ENCODE results near the gene SGPP1.
"Not testable (repeated sequence)": the region's sequence is repeated elsewhere in the genome, so short reads cannot be mapped to it uniquely, and the experiment has no call there.

Gene SGPP1

DNA sequence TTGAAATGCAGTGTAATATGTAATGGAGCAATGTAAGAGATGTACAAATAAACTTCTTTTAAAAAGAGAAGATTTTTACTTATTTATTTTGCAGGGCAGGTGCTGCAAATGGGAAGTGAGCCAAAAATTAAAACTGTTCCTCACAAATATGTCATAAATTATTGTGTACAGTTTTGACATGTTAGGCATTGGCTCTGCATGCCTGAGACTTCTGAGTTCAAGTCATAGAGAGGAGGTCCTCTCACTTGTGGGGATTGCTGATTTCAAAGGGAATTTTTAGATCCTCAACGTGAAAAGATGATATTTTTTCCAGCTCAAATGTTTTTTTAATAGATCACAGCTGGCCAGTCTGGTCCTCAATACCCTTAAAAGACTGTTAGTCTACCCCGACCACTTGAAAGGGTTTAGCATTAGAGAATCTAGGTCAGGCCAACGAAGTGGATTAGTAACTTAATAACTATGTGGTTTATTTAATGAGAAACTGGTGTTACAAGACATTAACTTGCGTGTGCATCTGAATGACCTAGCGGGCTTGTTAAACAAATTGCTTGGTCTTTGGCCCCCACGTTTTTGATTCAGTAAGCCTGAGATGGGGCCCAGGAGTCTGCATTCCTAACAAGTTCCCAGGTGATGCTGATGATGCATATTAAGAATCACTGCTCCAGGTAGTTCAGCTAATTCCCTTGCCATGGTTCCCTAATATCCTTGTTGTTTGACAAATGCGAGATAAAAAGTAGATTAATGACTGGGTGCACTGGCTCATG is 55.3 kb downstream of the SGPP1 start:
- DNase-seq = no peak

DNA sequence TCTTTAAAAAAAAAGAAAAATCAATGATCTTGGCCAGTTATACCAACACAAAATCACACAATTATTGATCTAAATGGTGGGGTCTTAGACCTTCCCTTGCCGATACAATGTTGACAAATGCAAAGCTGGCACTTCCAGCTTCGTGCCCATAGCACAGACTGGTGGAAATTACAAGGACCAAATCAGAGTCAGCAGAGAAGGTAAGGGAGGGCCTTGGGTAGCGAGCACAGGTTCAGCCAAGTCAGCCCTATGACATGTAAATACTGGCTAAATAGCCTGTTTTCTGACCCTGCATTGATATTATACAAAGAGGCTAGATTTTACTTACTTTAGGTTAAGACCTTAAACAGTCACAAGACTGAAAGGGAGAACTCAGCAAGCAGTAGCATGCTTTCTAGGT is 55.9 kb downstream of the SGPP1 start:
- no peak for DNase-seq

DNA sequence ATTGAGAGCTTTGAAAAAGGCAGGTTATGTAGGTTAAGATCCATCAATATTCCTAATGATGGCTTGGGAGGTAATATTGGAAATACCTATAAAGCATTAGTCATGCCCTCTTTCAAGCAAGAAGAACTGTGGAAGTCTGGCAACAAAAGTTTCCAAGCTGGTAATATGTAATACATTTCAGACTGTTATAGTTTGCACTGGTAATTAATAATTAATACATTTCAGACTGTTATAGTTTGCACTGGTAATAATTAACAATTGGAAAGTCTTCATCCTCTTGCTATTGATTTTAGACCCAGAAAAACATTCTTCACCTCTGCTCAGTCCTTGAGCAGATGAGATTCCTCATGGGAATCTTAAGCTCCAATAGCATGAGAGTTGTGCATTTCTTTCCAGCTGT is 57.2 kb downstream of the SGPP1 start:
- DNase-seq = no peak

DNA sequence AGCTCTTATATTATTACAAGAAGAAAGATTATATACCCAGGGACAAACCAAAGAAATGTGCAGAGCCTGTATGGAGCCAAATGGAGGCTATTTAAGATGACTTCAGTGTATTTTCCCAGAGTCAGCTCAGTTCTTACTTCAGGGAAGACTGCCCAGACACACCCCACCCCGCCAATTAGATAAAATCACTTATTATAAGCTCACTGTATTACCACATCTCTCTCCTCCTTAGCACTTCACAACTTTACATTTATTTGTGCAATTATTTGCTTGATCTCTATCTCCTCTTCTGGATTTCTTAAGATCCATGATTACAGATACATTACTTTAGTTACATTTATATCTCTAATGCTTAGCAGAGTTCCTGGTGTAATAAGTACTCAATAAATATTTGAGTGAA is 61.5 kb downstream of the SGPP1 start:
- no peak for DNase-seq

DNA sequence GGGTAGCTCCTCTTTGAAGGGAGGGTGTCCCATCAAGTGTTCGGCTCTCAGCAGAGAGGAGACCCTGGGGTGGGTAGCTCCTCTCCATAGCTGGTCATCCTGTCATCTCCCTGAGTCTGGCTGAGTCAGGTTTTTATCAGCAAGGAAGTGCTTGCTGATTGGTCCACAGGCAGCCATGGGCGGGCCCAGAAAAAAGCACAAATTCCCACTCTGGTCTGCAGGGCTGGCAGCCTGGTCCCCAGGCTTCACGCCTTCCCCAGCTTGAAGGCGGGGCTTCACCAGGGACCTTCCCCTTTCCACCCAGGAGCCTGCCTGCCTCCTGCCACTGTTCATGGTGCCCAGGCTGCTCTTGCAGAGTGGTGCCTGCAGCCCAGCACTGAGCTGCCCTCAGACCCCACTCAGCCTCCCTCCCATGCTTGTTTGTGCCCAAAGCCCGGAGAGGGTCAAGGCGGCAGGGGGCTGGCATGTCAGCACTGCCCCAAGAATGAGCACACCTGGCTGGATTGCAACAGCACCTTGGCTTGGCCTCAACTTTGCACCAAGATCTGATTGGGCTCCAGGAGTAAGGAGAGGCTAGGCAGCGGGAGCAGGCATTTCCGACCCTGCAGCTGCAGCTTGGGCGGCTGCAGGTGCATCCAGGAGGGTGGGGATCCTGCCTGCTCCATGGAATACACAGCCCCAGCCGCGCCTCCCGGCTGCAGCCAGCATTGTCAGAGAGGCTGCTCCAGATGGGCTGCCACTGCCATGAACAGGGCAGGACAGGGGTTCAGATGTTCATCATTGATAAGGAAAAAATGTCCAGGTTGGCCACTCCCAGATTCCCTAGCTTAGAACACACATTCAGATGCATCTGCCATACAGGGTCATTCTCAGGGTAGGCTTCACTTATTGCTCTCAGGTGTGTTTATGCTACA is 64.2 kb downstream of the SGPP1 start:
- no peak for DNase-seq

DNA sequence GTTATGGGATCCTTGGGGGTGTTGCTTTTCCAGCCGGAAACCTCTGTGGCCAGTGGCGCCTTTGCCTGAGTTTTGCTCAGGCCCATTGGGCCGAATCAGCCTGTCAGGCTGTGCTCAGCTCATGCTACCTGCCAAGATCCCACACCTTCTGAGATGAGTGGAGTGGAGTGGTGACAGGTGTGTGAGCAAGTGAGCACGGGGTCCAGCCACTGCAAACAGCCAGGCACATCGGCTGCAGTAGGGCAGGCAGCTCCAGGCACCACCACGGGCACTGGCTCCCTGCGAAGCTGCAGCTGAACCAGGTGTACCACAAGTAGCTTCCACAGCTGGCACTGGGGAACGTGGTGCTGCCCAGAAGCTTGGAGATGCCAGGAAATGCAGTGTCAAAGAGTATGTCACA is 65.1 kb downstream of the SGPP1 start:
- DNase-seq = no peak

DNA sequence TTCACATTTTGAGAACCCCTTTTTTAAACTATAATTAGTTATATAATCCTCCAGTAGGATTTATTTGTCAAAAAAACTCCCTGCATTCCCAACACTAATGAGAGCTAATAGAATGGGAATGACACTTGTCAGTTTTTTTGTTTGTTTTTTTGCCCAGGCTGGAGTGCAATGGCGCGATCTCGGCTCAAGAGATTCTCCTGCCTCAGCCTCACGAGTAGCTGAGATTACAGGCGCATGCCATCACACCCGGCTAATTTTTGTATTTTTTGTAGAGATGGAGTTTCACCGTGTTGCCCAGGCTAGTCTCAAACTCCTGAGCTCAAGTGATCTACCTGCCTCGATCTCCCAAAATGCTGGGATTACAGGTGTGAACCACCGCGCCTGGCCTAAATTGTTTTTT is 66.0 kb downstream of the SGPP1 start:
- not testable (repeated sequence) for DNase-seq

DNA sequence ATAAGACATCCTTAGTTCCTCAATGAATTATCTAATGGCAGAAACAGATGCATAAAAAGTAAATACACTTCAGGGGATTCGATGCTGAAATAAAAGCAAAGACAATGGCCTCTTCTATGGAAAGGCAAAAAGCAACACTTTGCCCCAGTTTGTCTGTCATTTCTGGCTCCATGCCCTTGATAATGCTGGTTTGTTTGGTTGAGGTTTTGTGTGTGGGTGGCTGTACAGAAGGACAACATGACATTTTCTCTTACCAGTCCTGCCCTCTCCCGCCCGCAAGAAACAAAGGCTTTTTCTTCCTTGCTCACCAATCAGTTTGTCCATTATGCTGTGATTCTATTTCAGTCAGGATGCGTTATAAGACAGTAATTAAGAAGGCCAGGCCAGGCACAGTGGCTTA is 68.1 kb downstream of the SGPP1 start:
- no peak for DNase-seq

DNA sequence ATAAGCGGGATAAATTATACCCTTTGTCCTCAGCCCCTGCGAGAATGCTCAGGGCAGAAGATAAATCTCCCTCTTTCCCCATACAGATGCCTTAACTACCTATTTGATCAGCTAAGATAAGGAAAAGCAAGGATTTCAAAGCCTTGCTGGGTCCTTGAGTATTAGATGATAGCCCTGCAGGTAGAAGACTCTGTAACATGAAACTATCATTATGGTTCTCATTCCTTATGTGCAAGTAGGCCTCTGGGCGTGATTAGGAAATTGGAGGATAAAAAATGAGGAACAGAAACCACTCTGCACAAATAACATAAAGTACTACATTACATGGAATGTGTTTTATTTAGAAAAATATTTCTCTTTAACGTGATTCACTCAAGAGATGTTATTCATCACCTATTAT is 71.7 kb downstream of the SGPP1 start:
- no peak for DNase-seq

DNA sequence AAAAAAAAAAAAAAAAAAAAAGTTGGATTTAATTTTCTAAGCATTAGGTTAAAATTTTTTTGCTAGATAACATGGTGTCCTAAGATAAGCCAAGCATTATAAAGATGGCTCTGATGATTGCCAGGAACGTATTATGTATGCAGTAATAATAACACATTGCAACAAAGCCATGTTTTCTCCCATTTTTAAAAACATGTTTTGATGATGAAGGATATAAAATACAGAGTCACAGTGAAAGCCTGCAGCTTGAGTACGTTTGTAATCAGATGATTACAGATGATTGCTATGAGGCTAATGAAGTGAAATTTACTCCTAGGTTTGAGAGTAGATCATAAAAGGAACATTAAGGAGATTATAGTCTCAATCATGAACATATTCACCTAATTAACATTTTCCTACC is 72.9 kb downstream of the SGPP1 start:
- DNase-seq = no peak

DNA sequence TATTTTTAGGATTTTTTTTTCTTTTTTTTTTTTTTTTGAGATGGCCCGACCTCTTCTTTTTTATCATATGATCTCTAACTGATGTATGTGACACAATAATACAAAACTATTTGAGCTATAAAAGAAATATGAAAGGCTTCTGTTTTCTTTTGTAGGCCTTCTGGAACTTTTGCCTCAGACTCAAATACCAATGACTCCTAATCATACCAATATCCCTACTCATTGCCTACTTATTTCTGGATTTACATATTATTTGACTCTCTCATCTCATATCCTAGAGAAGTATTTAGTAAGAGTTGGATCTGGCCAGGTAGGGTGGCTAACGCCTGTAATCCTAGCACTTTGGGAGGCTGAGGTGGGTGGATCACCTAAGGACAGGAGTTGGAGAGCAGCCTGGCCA is 73.5 kb downstream of the SGPP1 start:
- no peak for DNase-seq

DNA sequence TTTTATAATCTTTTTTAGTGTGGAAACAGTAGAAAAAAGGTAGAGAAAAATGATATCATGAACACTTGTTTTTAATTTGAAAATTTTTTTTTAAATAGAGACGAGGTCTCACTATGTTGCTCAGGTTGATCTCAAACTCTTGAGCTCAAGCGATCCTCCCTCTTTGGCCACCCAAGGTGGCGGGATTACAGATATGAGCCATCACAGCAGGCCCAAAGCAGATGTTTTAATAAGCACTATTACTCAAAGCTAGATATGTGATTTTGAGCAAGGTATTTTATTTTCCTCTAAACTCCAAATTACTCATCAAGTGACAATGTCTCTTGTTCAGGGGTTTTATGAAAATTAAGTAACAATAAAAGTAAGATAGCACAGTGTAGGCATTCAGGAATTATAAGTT is 75.5 kb downstream of the SGPP1 start:
- DNase-seq = no peak

DNA sequence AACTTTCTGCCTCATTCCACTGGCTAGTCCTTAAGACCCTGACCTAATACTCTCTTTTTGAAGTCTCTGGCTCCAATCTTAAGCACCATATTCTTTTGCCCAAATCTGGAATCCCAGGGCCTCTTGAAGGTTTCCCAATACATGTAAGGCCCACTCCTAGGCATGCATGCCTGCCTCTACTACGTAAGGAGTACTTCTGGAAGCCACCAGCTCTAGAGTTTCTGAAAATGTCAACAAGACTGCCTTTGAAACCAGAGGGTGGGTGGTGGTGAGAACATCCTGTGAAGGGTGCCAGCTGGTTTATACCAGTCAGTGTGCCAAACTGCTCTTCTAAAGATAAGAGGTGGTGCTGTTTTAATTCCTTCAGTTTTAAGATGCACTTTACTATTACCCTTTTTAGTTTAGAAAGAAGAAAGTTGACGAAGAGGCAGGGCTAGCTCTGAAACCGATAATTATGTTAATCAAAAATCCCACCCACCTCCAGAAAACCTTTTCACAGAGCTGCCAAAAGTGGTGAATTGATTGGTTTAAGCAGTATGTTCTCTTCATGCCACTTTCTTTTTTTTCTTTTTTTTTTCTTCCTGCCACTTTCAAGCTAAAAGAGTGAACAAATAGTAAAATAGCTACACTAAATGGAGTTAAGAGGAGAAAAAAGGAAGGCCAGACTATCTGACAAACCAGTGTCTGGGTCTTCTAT is 77.5 kb downstream of the SGPP1 start:
- DNase-seq = no peak

DNA sequence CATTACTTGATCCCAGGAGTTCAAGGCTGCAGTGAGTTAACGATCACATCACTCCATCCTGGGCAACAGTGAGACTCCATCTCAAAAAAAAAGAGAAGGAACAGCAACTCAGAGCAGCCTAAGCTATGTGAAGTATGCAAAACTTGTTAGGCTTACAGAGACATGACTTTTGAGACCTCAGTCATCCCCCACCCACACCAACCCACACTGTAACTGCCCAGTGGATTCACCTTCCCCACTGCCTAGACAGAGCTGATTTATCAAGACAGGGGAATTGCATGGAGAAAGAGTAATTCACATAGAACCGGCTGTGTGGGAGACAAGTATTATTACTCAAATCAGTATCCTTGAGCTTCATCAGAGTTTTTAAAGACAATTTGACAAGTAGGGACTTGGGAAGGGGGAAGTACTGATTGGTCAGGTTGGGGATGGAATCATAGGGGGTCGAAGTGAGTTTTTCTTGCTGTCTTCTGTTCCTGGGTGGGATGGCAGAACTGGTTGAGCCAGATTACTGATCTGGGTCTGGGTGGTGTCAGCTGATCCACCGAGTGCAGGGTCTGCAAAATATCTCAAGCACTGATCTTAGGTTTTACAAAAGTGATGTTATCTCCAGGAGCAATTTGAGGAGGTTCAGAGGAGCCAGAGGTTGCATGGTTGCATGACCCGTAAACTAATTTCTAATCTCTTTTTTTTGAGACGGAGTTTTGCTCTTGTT is 80.0 kb downstream of the SGPP1 start:
- DNase-seq = no peak

DNA sequence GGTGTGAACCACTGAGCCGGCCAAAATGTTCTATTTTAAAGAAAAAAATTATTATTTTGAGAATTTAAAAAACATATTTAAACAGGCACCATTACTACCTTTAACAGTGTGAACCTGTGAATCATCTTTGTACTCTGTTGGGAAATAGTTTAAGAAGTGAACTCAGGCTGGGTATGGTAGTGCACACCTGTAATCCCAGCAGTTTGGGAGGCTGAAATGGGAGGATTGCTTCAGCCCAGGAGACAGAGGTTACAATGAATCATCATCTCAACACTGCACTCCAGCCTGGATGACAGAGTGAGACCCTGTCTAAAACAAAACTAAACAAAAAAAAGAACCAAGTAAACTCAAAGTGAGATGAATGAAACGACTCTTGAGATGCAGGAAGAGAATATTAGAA is 83.1 kb downstream of the SGPP1 start:
- no peak for DNase-seq

DNA sequence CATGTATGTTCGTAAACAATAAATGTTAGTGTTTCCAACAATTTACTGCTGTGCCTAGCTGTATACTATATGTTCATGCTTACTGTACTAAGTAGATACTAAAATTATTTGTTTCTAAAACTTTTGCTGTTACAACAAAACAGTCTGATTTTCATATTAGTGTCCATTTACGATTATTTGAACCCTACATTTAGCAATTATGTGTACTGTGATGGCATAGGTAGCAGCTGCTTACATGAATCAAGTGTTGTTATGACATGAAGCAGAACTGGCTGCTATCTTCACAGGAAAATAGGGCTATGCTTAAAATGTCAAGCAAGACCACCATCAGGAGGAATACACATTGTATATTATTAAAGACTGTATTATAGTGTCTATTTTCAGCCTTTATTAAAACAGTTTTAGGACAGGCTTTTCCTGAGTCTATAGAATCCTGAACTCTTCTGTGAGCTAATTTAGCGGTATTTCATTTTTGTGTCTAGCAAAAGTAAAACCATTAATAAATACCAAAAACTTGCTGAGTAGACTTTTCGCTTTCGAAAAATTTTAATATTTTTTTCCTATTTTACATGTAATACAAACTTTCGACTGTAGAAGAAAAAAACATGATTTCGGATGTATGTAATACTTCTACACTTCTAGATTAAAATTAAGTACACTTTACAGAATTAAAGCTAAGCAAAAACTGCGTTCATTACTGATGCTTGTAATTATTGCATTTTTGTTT is 85.0 kb downstream of the SGPP1 start:
- no peak for DNase-seq

DNA sequence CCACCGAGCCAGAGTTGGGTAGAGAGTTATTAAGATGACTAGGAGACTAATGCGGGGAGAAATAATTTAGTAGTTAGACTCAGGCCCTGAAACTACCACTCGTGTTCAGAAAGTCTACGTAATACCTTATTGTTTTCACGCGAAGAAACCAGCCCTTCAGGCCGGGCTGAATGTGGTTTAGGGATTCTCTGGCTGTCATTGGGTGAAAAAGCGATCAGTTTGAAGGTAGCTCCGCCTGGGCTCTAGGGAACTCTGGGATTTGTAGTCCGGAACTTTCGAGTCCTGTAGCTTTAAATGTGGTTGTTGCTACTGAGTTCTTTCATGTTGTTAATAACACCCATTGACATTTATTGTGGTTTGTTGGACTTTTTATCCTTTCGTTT is 85.6 kb downstream of the SGPP1 start:
- peak; percentile 97 for DNase-seq

DNA sequence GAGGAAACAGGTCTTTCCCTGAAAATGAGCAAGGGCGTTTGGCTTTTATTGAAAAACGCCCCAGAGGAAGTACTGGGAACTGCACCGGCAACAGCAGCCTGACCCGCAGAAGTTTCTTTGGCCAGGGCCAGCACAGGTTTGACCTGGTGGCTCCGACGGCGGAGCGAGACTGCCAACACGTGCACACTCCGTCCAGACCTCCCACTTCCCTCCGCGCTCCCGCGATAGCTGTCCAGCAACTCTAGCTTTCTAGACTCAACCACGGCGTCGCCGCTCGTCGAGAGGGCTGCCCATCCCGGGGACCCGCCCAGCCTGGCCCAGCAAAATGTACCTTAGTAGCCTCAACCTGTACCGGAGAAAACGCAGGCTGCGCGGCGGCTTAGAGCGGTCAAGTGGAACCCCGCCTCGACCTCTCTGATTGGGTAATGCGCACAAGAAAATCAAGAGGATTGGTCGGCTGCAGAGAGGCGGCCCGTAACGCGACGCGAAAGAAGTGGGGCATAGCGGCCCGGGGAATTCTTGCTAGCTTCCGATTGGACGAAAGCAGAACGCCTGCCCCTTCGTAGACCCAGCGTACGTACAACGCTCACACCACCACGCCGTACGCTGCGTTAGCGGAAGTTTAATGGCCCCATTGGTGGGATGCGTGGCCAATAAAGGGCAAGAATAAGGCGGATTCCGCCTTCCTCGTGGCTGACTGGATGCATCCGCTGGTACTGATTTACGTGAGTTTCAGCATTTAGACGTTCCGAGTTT is 86.2 kb downstream of the SGPP1 start, which contains the start of gene WDR89:
Gene WDR89 (minus strand): TSS at position 399 of the 756 bp plus-strand sequence. CDS start 41,929 bp downstream, outside the sequence.
- DNase-seq = peak; percentile 99

DNA sequence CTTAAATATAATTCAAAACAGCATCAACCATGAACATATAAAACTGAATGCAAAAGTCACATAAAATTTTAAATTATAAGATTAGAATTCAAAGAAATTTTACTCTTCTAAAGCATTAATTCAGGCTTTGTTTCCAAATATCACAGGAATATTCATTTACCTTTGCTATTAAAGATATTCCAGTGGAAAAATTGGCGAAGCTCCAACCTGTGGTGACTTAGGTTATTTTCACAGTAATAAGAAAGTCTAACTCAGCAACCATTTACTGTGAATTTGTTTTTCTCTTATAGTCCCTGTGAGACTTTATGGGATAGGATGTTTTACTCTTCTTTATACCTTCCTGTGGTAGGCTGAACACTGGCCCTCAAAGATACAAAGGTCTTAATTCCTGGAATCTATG is 89.4 kb downstream of the SGPP1 start:
- DNase-seq = no peak

DNA sequence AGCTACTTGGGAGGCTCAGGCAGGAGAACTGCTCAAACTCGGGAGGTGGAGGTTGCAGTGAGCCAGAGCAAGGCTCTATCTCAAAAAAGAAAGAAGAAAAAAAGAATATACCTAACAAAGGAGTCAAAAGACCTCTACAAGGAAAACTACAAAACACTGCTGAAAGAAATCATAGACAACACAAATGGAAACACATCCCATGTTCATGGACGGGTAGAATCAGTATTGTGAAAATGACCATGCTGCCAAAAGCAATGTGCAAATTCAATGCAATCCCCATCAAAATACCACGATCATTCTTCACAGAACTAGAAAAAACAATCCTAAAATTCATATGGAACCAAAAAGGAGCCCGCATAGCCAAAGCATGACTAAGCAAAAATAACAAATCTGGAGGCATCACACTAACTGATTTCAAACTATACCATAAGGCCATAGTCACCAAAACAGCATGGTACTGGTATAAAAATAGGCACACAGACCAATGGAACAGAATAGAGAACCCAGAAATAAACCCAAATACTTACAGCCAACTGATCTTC is 91.7 kb downstream of the SGPP1 start:
- DNase-seq = not testable (repeated sequence)

All from NCI-H526 treated with DMSO at 0.1 percent for 48 hours (cell line).